DMS 273 (cell line): ENCODE measurements around the gene SF3B2.
A peak's percentile ranks its signal among the peaks of the same experiment; 100 is the strongest.
"Not testable (repeated sequence)": the region's sequence is repeated elsewhere in the genome, so short reads cannot be mapped to it uniquely, and the experiment has no call there.

Experiments used
- DNase-seq: peaks from one replicate; lab custom pipeline; 2025; ENCODE audit not compliant: unreplicated experiment; lab: John Stamatoyannopoulos, UW

SF3B2 gene

DNA sequence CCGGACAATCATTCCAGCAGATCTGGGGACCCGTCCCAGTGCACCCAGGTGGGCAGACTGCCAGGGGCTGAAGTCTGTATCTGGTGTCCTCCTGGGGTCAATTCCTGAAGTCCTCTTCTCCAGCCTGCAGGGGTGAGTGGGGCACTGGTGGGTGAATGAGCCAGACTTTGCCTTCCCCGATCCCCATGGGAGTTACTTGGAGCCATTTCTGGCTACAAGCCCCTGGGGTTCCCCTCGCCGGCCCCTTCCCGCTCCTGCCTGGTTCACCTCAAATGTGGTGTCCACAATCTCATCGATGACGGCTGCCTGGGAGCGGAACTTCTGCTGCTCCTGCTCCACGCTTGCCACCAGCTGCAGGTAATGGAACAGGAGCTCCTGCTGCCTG, 35.4 kb upstream of the SF3B2 start:
- no peak for DNase-seq

- no peak for DNase-seq
These were observed 34.8 kb upstream of the SF3B2 start for GRCh38 chr11:66017321-66017720.

DNA sequence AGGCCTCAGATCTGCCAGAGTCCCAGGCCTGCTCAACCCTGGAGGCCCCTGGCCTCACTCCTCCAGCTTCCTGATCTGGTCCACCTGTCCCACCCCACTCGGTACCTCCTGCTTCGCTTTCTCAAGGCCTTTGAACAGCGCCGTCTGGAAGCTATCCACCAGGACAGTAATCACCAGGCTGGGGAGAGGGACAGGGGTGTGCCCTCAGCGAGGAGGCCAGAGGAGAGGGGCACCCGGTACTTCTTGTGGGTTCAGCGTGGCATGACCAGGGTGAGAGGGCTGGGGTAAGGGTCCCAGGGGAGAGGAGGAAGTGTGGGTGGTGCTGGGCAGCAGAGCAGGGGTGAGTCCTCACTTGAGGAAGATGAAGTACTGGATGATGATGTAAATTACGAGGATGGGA, 32.0 kb upstream of the SF3B2 start:
- no peak for DNase-seq

GRCh38 chr11:66020618-66021357, 31.4 kb upstream of the SF3B2 start:
- DNase-seq = no peak

- peak; percentile 86 for DNase-seq
These were observed 29.6 kb upstream of the SF3B2 start for GRCh38 chr11:66022401-66023185.

GRCh38 chr11:66023186-66023440, 29.1 kb upstream of the SF3B2 start:
- DNase-seq = not testable (repeated sequence)

DNA sequence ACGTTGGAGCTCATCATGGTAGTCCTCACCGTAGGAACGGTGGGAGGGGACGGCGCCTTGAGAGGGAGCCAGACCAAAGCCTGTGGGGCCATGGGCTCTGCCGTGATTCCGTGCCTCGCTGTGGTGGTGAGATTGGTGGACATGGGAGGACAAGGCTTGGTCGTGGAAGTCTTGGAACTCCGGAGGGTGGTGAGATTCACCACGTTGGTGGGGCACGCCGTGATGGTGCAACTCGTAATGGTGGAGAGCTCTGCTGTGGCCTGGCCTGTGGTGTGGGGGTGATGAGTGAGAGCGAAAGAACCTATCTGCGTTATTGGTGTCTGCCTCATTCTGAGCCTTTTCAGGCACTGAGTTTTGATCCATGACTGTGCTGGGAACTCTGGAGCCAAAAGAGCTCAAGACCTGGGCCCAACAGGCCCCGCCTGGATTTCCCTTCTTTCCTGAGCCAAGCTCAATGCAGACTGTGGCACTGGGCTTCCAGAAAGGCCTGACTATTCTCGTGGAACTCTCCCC, 26.1 kb upstream of the SF3B2 start, which contains the start of gene CATSPER1:
TSS of gene CATSPER1 (minus strand) at position 463 of the 513 bp plus-strand sequence. CDS start at position 363, 100 bp downstream.
- DNase-seq = no peak

DNA sequence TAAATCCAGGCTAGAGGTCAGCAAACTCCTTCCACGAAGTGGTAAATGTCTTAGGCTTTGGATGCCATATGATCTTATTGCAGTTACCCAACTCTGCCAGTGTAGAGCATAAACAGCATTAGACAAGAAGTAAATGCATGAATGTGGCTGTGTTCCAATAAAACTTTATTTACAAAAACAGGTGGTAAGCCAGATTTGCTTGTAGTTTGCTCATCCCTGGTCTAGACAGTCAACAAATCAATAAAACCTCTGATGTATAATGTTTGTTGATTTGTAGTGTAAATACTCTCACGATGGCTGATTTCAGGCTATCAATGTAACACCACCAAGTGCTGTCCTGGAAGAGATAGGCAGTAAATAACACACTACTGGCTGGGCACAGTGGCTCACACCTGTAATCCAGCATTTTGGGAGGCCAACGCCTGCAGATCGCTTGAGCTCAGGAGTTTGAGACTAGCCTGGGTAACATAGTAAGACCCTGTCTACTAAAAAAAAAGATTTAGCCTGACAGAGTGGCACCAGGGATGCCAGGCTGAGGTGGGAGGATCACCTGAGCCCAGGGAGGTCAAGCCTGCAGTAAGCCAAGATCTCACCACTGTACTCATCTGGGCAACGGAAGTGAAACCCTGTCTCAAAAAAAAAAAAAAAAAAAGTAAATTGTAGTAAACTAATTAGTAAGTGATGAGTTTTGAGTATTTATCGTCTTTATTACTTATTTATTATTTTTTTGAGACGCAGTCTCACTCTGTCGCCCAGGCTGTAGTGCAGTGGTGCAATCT, 19.0 kb upstream of the SF3B2 start:
- peak; percentile 16 for DNase-seq

- peak; percentile 50 for DNase-seq
These were observed 16.4 kb upstream of the SF3B2 start for GRCh38 chr11:66035653-66036333.

GRCh38 chr11:66036334-66036710, 15.8 kb upstream of the SF3B2 start:
- no peak for DNase-seq

DNA sequence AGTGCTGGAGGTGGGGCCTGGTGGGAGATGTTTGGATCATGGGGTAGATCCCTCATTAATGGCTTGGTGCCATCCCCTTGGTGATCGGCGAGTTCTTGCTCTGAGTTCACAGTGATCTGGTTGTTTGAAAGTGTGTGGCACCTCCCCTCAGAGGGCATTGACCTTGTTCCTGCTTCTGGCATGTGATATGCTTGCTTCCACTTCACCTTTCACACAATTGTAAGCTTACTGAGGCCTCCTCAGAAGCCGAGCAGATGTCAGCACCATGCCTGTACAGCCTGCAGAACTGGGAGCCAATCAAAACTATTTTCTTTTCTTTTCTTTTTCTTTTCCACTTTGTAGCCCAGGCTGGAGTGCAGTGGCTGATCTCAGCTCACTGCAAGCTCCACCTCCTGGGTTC, 14.8 kb upstream of the SF3B2 start:
- no peak for DNase-seq

DNA sequence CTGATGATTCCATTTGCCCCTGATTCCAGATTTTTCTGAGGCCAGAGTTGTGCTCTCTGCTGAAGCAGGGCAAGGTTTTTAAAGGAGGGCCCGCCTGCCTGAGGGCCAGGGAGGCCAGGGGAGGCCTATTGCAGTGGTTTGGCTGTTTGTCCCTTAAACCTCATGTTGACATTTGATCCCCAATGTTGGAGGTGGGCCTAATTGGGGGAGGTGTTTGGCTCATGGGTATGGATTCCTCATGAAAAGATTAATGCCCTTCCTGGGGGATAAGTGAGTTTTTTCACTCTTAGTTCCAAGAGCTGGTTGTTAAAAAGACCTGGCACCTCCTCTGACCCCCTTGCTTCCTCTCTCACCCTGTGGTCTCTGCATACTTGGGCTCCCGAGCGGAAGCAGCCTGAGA, 12.4 kb upstream of the SF3B2 start:
- no peak for DNase-seq

- DNase-seq = no peak
These were observed 9.8 kb upstream of the SF3B2 start for GRCh38 chr11:66042227-66042995.

GRCh38 chr11:66042996-66043906, 8.9 kb upstream of the SF3B2 start:
- DNase-seq = no peak

DNA sequence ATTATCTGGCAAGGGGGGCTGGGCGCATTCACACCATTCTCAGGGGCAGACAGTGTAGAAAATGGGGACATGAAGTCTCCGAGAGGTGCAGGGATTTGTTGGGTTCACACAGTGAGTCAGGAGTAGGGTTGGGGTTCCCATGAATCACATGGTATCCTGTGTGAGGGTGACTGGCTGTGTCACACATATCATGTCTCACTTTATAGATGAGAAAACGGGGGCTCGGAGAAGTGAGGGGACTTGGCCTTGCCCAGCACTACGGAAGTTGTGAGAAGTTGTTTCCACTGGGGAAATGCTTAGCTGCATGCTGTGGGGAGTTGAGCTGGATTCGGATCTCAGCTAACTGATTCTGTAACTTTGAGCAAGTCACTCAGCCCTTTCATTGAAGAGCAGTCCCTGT, 7.4 kb upstream of the SF3B2 start:
- DNase-seq = no peak

DNA sequence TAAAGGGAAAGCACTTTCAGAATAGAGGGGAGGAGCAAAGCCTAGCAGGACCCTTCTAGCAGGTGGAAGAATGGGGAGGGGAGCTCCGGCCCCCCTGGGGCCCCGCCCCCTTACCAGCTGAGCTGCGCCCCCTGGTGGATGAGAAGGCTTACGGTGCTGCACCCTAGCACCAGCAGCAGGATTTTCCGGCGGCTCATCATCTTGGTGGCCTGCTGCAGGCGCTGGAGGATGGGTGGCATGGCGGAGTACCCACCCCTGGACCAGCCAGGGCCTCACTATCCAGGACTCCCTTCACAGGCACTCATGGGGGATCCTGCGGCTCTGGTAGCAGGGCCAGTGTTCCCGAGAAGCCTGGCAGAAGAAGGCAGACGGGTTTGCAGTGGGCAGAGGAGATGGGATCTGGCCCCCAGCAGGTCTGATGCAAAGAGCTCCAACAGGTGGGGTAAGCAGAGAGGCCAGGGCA, 7.0 kb upstream of the SF3B2 start:
- peak; percentile 89 for DNase-seq

- no peak for DNase-seq
These were observed 5.3 kb upstream of the SF3B2 start for GRCh38 chr11:66046901-66047300.

GRCh38 chr11:66047541-66048365, 4.4 kb upstream of the SF3B2 start:
- no peak for DNase-seq
